ENCODE data around the gene BICD1. TPM values are rescaled to one million over a fixed set of nuclear protein-coding genes. Genes with fewer than 3 reads are reported as not detected.

The BICD1 gene
- total RNA-seq, 1 donor from 2014 or later = 13.1 TPM

GRCh38 chr12:32148372-32148771 is 41.7 kb downstream of the BICD1 start:
- H3K27me3 ChIP-seq (ENCODE audit: control insufficient read depth, insufficient read depth, low read length) = no peaks in the 10 kb centered on the region
- DNase-seq (ENCODE audit: low read depth) = peak; percentile 53
- no peak overlapping the region for H3K4me3 ChIP-seq (ENCODE audit: low read depth, low read length)
- H3K36me3 ChIP-seq (ENCODE audit: control insufficient read depth, insufficient read depth, low read length) = no peaks in the 10 kb centered on the region
- no peak for TF ChIP-seq CTCF (IDR thresholded peaks at IDR 0.05; ENCODE audit: insufficient read depth, low read length, poor library complexity, severe bottlenecking)

GRCh38 chr12:32149489-32149888 is 42.8 kb downstream of the BICD1 start:
- no peak for DNase-seq (ENCODE audit: low read depth)
- Histone ChIP-seq H3K36me3 (ENCODE audit: control insufficient read depth, insufficient read depth, low read length) (no peaks in the 10 kb centered on the region), H3K4me3 (ENCODE audit: low read depth, low read length) (no peak overlapping the region), H3K27me3 (ENCODE audit: control insufficient read depth, insufficient read depth, low read length) (no peaks in the 10 kb centered on the region)
- no peak for TF ChIP-seq CTCF (IDR thresholded peaks at IDR 0.05; ENCODE audit: insufficient read depth, low read length, poor library complexity, severe bottlenecking)

GRCh38 chr12:32151086-32151485 is 44.4 kb downstream of the BICD1 start:
- no peak for TF ChIP-seq CTCF (IDR thresholded peaks at IDR 0.05; ENCODE audit: insufficient read depth, low read length, poor library complexity, severe bottlenecking)
- no peak overlapping the region for H3K4me3 ChIP-seq (ENCODE audit: low read depth, low read length)

GRCh38 chr12:32151552-32151951 is 44.9 kb downstream of the BICD1 start:
- no peak for DNase-seq (ENCODE audit: low read depth)
- TF ChIP-seq CTCF (IDR thresholded peaks at IDR 0.05; ENCODE audit: insufficient read depth, low read length, poor library complexity, severe bottlenecking) = no peak
- H3K36me3 ChIP-seq (ENCODE audit: control insufficient read depth, insufficient read depth, low read length) = no peaks in the 10 kb centered on the region

More at GRCh38 chr12:32151086-32151485, 44.4 kb downstream of the BICD1 start:
- no peak for DNase-seq (ENCODE audit: low read depth)
- Histone ChIP-seq H3K27me3 (ENCODE audit: control insufficient read depth, insufficient read depth, low read length) (no peaks in the 10 kb centered on the region), H3K36me3 (ENCODE audit: control insufficient read depth, insufficient read depth, low read length) (no peaks in the 10 kb centered on the region)

GRCh38 chr12:32155041-32155440 is 48.4 kb downstream of the BICD1 start:
- Histone ChIP-seq H3K36me3 (ENCODE audit: control insufficient read depth, insufficient read depth, low read length) (no peaks in the 10 kb centered on the region), H3K27me3 (ENCODE audit: control insufficient read depth, insufficient read depth, low read length) (no peaks in the 10 kb centered on the region), H3K4me3 (ENCODE audit: low read depth, low read length) (no peak overlapping the region)
- no peak for DNase-seq (ENCODE audit: low read depth)
- TF ChIP-seq CTCF (IDR thresholded peaks at IDR 0.05; ENCODE audit: insufficient read depth, low read length, poor library complexity, severe bottlenecking) = no peak

More at GRCh38 chr12:32151552-32151951, 44.9 kb downstream of the BICD1 start:
- Histone ChIP-seq H3K27me3 (ENCODE audit: control insufficient read depth, insufficient read depth, low read length) (no peaks in the 10 kb centered on the region), H3K4me3 (ENCODE audit: low read depth, low read length) (no peak overlapping the region)

- H3K27me3 ChIP-seq (ENCODE audit: control insufficient read depth, insufficient read depth, low read length) = no peaks in the 10 kb centered on the region
- TF ChIP-seq CTCF (IDR thresholded peaks at IDR 0.05; ENCODE audit: insufficient read depth, low read length, poor library complexity, severe bottlenecking) = no peak
- H3K4me3 ChIP-seq (ENCODE audit: low read depth, low read length) = no peak overlapping the region
- no peaks in the 10 kb centered on the region for H3K36me3 ChIP-seq (ENCODE audit: control insufficient read depth, insufficient read depth, low read length)
- DNase-seq (ENCODE audit: low read depth) = no peak
Observed at GRCh38 chr12:32155961-32156529, 49.4 kb downstream of the BICD1 start.
